ENCODE data around the gene MAN1C1.

DNA sequence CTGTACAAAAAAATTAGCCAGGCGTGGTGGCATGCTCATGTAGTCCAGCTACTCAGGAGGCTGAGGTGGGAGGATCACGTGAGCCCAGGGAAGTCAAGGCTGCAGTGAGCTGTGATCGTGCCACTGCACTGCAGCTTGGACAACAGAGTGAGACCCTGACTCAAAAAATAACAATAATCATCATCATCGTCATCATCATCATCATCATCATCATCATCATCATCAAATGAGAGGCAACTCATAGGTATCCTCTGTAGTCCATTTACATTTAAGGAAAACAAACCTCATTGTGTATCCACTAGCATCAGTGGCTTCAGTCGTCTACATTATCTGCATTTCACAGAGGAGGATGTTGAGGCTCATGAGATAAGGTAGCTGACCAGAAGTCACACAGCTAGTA is 114.6 kb downstream of the MAN1C1 start:
- TF ChIP-seq POLR2A (IDR thresholded peaks at IDR 0.05), result no peak
- TF ChIP-seq, protein P1, sequence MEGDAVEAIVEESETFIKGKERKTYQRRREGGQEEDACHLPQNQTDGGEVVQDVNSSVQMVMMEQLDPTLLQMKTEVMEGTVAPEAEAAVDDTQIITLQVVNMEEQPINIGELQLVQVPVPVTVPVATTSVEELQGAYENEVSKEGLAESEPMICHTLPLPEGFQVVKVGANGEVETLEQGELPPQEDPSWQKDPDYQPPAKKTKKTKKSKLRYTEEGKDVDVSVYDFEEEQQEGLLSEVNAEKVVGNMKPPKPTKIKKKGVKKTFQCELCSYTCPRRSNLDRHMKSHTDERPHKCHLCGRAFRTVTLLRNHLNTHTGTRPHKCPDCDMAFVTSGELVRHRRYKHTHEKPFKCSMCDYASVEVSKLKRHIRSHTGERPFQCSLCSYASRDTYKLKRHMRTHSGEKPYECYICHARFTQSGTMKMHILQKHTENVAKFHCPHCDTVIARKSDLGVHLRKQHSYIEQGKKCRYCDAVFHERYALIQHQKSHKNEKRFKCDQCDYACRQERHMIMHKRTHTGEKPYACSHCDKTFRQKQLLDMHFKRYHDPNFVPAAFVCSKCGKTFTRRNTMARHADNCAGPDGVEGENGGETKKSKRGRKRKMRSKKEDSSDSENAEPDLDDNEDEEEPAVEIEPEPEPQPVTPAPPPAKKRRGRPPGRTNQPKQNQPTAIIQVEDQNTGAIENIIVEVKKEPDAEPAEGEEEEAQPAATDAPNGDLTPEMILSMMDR (IDR thresholded peaks at IDR 0.05), result no peak
